Measurements from ENCODE around the gene RRBP1.

RRBP1 gene

DNA sequence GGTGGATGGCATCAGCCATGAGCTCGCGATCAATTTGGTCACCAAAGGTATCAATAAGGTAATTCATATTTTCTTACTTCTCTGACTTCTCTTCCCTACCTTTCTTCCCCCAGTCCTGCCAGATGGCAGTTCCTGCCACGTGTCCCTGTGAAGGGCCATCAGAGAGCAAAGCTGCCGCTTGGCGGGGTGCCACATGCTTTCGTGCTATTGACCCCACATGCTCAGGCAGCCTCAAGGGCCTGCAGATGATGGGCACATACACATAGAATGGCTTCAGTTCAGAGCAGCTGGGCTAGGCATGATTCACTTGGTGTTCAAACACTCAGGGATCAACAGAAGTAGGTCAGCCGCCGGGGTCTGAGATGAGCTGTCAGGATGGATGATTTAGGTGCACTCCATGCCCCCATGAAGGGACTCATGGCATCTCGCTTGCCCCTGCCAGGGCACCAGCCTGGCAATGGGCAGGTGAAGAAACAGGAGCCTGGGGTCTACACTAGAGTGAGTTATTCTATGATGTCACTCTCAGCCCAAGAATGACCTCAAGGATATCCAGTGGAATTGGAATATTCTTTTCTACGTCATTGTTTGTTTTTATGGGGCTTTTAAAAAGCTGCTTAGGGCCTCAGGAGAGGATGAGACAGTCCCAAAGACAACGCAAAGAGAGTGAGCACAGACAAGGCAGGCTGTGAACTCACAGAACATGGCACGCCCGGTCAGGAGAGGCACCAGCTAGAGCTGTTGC is 43.2 kb upstream of the RRBP1 start:
- Histone ChIP-seq H3F3A (ENCODE audit: insufficient read depth, low read length) (0 out of 2 replicates have a peak, but pooled peaks cover 4% of the 10 kb centered on the region), H3K27me3 (replicated peaks; ENCODE audit: insufficient read depth, low read length) (no peaks in the 10 kb centered on the region), H3K4me1 (ENCODE audit: low read length) (peaks cover 9% of the 10 kb centered on the region), H3K9ac (ENCODE audit: low read length) (no peak overlapping the region), H3K27ac (ENCODE audit: low read length) (no peak overlapping the region), H3K79me2 (ENCODE audit: low read length) (no peaks in the 10 kb centered on the region), H3K4me2 (ENCODE audit: low read depth, low read length) (no peak overlapping the region), H4K20me1 (ENCODE audit: insufficient read depth, low read length) (no peaks in the 10 kb centered on the region), H3K9me2 (replicated peaks; ENCODE audit: insufficient read depth, low read length) (no peaks in the 10 kb centered on the region), H3K9me3 (replicated peaks; ENCODE audit: insufficient read depth, low read length) (no peaks in the 10 kb centered on the region), H2AFZ (ENCODE audit: low read length) (no peak overlapping the region), H3K36me3 (replicated peaks; ENCODE audit: insufficient read depth, low read length) (no peaks in the 10 kb centered on the region), H3K4me3 (ENCODE audit: low read length) (no peak overlapping the region)
- TF ChIP-seq, protein P1, sequence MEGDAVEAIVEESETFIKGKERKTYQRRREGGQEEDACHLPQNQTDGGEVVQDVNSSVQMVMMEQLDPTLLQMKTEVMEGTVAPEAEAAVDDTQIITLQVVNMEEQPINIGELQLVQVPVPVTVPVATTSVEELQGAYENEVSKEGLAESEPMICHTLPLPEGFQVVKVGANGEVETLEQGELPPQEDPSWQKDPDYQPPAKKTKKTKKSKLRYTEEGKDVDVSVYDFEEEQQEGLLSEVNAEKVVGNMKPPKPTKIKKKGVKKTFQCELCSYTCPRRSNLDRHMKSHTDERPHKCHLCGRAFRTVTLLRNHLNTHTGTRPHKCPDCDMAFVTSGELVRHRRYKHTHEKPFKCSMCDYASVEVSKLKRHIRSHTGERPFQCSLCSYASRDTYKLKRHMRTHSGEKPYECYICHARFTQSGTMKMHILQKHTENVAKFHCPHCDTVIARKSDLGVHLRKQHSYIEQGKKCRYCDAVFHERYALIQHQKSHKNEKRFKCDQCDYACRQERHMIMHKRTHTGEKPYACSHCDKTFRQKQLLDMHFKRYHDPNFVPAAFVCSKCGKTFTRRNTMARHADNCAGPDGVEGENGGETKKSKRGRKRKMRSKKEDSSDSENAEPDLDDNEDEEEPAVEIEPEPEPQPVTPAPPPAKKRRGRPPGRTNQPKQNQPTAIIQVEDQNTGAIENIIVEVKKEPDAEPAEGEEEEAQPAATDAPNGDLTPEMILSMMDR (IDR thresholded peaks at IDR 0.05; ENCODE audit: low read length): no peak
- TF ChIP-seq EZH2 (optimal IDR thresholded peaks at IDR 0.05; ENCODE audit: low read depth, low read length) (no peak), EZH2phosphoT487 (IDR thresholded peaks at IDR 0.05; ENCODE audit: low read length) (no peak)
- DNase-seq: no peak

DNA sequence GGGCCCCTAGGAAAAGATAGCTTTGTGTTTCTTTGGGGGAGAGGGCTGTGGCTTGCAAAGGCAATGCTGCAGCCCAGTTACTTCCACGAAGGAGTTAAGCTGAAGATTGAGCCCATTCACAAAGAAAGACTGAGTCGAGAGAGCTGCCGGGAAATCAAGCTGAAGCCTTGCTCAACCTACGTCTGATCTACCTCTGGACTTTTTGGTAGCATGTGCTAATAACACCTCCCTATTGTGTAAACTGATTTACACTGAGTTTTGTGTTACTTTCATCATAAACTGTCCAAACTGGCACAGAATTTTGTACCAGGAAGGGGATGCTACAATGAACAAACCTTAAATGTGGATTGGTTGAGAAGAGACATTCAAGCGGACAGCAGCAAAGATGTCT is 41.3 kb upstream of the RRBP1 start:
- H3K4me1 ChIP-seq (ENCODE audit: low read length): peaks cover 15% of the 10 kb centered on the region
- no peak for DNase-seq
- no peaks in the 10 kb centered on the region for H3K27me3 ChIP-seq (replicated peaks; ENCODE audit: insufficient read depth, low read length)
- no peak overlapping the region for H2AFZ ChIP-seq (ENCODE audit: low read length)
- TF ChIP-seq EZH2 (optimal IDR thresholded peaks at IDR 0.05; ENCODE audit: low read depth, low read length): no peak
- no peak for TF ChIP-seq EZH2phosphoT487 (IDR thresholded peaks at IDR 0.05; ENCODE audit: low read length)
- TF ChIP-seq, protein P1 (IDR thresholded peaks at IDR 0.05; ENCODE audit: low read length): no peak
- no peaks in the 10 kb centered on the region for H4K20me1 ChIP-seq (ENCODE audit: insufficient read depth, low read length)
- H3K36me3 ChIP-seq (replicated peaks; ENCODE audit: insufficient read depth, low read length): no peaks in the 10 kb centered on the region
- H3K9me2 ChIP-seq (replicated peaks; ENCODE audit: insufficient read depth, low read length): no peaks in the 10 kb centered on the region
- H3K4me3 ChIP-seq (ENCODE audit: low read length): no peak overlapping the region
- H3K9me3 ChIP-seq (replicated peaks; ENCODE audit: insufficient read depth, low read length): no peaks in the 10 kb centered on the region
- no peak overlapping the region for H3K9ac ChIP-seq (ENCODE audit: low read length)
- H3K4me2 ChIP-seq (ENCODE audit: low read depth, low read length): no peak overlapping the region
- 0 out of 2 replicates have a peak, but pooled peaks cover 5% of the 10 kb centered on the region for H3F3A ChIP-seq (ENCODE audit: insufficient read depth, low read length)
- H3K79me2 ChIP-seq (ENCODE audit: low read length): no peaks in the 10 kb centered on the region
- no peak overlapping the region for H3K27ac ChIP-seq (ENCODE audit: low read length)

DNA sequence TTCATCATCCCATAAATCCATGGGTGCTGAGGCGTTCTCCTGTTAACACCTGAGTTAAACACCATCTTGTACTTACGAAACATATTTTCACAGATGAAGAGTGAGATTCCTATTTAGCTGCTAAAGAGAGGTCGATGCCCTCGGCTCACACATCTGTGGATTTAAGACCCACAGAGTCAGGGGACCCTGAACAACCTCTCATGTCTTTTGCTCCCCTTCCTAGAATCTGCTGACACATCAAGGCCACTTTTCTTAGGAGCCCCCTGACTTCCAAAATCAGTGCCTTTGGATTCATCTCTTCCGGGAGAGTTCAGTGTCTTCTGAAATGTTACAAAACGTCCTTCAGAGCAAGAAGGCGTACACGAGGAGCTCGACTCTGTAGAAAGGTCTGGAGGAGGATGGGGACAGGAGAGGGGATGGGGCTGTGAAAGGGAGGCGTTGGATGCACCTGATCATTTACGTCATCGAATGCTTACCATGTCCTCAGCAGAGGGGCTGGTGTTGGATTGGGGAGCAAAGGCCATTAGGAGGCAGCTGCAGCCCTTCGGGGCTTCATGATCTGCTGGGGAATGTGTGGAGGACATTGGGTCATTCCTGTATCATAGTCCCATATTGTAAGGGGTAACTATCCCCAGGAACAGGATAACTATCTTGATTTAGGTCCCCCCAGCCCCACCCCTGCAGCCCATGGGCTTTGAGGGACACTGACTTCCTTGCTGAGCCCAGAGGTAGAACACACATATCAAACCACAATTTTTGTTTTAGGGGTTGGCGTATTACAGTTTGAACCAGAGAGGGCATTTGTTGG is 40.7 kb upstream of the RRBP1 start:
- no peaks in the 10 kb centered on the region for H3K36me3 ChIP-seq (replicated peaks; ENCODE audit: insufficient read depth, low read length)
- H3F3A ChIP-seq (ENCODE audit: insufficient read depth, low read length): 0 out of 2 replicates have a peak, but pooled peaks cover 5% of the 10 kb centered on the region
- H3K27ac ChIP-seq (ENCODE audit: low read length): no peak overlapping the region
- H3K4me2 ChIP-seq (ENCODE audit: low read depth, low read length): no peak overlapping the region
- no peaks in the 10 kb centered on the region for H3K27me3 ChIP-seq (replicated peaks; ENCODE audit: insufficient read depth, low read length)
- TF ChIP-seq, protein P1 (IDR thresholded peaks at IDR 0.05; ENCODE audit: low read length): no peak
- no peak for TF ChIP-seq EZH2 (optimal IDR thresholded peaks at IDR 0.05; ENCODE audit: low read depth, low read length)
- no peak for TF ChIP-seq EZH2phosphoT487 (IDR thresholded peaks at IDR 0.05; ENCODE audit: low read length)
- no peak for DNase-seq
- H4K20me1 ChIP-seq (ENCODE audit: insufficient read depth, low read length): no peaks in the 10 kb centered on the region
- no peak overlapping the region for H3K4me3 ChIP-seq (ENCODE audit: low read length)
- H2AFZ ChIP-seq (ENCODE audit: low read length): no peak overlapping the region
- H3K9me2 ChIP-seq (replicated peaks; ENCODE audit: insufficient read depth, low read length): no peaks in the 10 kb centered on the region
- no peak overlapping the region for H3K9ac ChIP-seq (ENCODE audit: low read length)
- no peaks in the 10 kb centered on the region for H3K79me2 ChIP-seq (ENCODE audit: low read length)
- peaks cover 15% of the 10 kb centered on the region for H3K4me1 ChIP-seq (ENCODE audit: low read length)
- no peaks in the 10 kb centered on the region for H3K9me3 ChIP-seq (replicated peaks; ENCODE audit: insufficient read depth, low read length)
